HS-27A (cell line): Measurements from ENCODE around the gene SPATA24.
"Not testable (repeated sequence)": the region's sequence is repeated elsewhere in the genome, so short reads cannot be mapped to it uniquely, and the experiment has no call there.

Source experiments
- DNase-seq: peaks from one replicate; pipeline ENCODE4 v3.0.0-alpha.2; 2012; ENCODE audit warnings: low read depth, missing footprints

Gene SPATA24

GRCh38 chr5:139403787-139404483 lies at the start of gene SPATA24:
SPATA24 (minus strand) TSS chr5:139404089; CDS start chr5:139404060, 29 bp downstream.
- peak; percentile 73 for DNase-seq

GRCh38 chr5:139451878-139452660 lies 48.2 kb upstream of the SPATA24 start:
- DNase-seq: no peak

- DNase-seq: no peak
Observed at GRCh38 chr5:139451176-139451575, 47.3 kb upstream of the SPATA24 start.

GRCh38 chr5:139446956-139447779 lies 43.3 kb upstream of the SPATA24 start:
- no peak for DNase-seq

GRCh38 chr5:139445325-139446170 lies 41.7 kb upstream of the SPATA24 start:
- no peak for DNase-seq

GRCh38 chr5:139443831-139444453 lies 40.1 kb upstream of the SPATA24 start:
- no peak for DNase-seq

GRCh38 chr5:139440416-139440815 lies 36.5 kb upstream of the SPATA24 start:
- DNase-seq: not testable (repeated sequence)

- no peak for DNase-seq
Observed at GRCh38 chr5:139439013-139439903, 35.4 kb upstream of the SPATA24 start, which contains the start of gene DNAJC18. DNAJC18 (minus strand) TSS chr5:139439525; CDS start chr5:139439445, 80 bp downstream.

- no peak for DNase-seq
Observed at GRCh38 chr5:139438707-139439012, 34.8 kb upstream of the SPATA24 start.

- no peak for DNase-seq
Observed at GRCh38 chr5:139435676-139436075, 31.8 kb upstream of the SPATA24 start.

GRCh38 chr5:139431706-139432105 lies 27.8 kb upstream of the SPATA24 start:
- DNase-seq: no peak

GRCh38 chr5:139430015-139430414 lies 26.1 kb upstream of the SPATA24 start:
- no peak for DNase-seq

GRCh38 chr5:139426203-139426885 lies 22.5 kb upstream of the SPATA24 start:
- DNase-seq: no peak

GRCh38 chr5:139425497-139425896 lies 21.6 kb upstream of the SPATA24 start:
- DNase-seq: no peak

GRCh38 chr5:139422307-139422893 lies 18.5 kb upstream of the SPATA24 start:
- DNase-seq: no peak

- DNase-seq: no peak
Observed at GRCh38 chr5:139419226-139420192, 15.6 kb upstream of the SPATA24 start.

- DNase-seq: no peak
Observed at GRCh38 chr5:139418793-139419192, 14.9 kb upstream of the SPATA24 start.

- DNase-seq: no peak
Observed at GRCh38 chr5:139417214-139417613, 13.3 kb upstream of the SPATA24 start.
